Prostate gland (tissue), 2 donors: Measurements from ENCODE around the gene FLYWCH1.

Experiments used
- CTCF ChIP-seq, 4 experiments: fragments of 200-600 bp in 2 of 4; fragments of 450-650 bp in 2 of 4; sonication (generic) in 2 of 4; IDR thresholded peaks; 1 replicate in 3 of 4; 2 replicates in 1 of 4; pipeline ENCODE4 v1.5.1; 2016 to 2019; ENCODE audit warnings: antibody characterized with exemption in 4 of 4, mild to moderate bottlenecking in 2 of 4, moderate library complexity in 2 of 4
- POLR2AphosphoS5 ChIP-seq: sonication (generic); formaldehyde crosslinking; IDR thresholded peaks from one replicate; pipeline ENCODE4 v1.6.1; 2017; ENCODE audit warnings: antibody characterized with exemption

DNA sequence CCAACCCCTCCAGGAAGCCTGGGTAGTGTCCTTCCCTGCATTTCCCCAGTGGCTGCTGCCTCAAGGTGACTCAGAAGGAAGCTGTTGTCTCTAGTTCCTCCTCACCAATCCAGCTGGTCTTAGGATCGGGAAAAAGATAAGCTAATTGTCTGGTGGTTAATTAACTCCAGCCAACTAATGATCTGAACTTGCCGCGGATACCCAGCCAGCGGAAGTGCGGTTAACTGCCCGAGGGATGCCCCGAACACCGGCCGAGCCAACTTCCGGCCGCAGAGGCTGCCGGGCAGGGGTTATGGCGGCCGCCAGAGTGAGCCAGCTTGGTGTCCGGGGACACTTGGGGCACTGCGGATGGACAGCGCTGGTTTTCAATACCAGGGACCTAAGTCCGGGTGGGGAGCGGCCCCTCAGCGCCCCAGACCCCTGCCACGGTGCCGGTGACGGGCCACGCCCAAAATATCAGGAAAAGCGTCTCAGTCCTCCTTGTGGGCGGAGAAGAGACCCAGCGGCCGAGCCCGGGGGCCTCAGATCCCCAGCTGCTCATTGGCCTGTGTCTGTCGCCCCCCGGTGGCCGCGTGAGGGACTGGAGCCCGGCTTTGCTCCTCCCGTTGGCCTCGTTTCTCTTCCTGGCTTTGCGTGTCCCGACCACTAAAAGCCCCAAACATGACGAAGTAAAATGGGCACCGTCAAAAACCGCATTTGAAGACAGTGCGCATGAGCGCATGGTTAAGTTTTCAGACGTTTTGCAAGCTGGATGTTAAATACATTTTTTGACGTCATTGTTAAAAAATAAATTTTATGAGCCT is 43.5 kb upstream of the FLYWCH1 start:
- TF ChIP-seq POLR2AphosphoS5 (peak; percentile 81), CTCF (IDR thresholded peaks at IDR 0.05) (peak; percentile 95 to 99 (median 98))
